Thymus (tissue), 11 donors: Measurements from ENCODE around the gene GTF3C5. TPM values are rescaled to one million over a fixed set of nuclear protein-coding genes. Genes with fewer than 3 reads are reported as not detected.
"Not testable (repeated sequence)": the region's sequence is repeated elsewhere in the genome, so short reads cannot be mapped to it uniquely, and the experiment has no call there.

Experiments used
- DNase-seq, 9 donors: peaks; one replicate each; pipeline ENCODE4 v3.0.0-alpha.2; 2013; ENCODE audit warnings: low spot score in 9 of 9, low read depth in 6 of 9, missing footprints in 1 of 9
- H3K27ac ChIP-seq, 2 donors: one replicate each; pipeline ENCODE4 v1.5.1; 2013; ENCODE audit warnings: control low read depth in 1 of 2, low read depth in 1 of 2, low read length in 1 of 2, mild to moderate bottlenecking in 1 of 2, moderate library complexity in 1 of 2
- H3K27me3 ChIP-seq, 2 donors: one replicate each; pipeline ENCODE4 v1.5.1; 2013; ENCODE audit warnings: low read length in 1 of 2; ENCODE audit not compliant: control insufficient read depth in 2 of 2, insufficient read depth in 1 of 2
- H3K36me3 ChIP-seq, 2 donors: one replicate each; pipeline ENCODE4 v1.5.1; 2013; ENCODE audit warnings: low read length in 1 of 2, mild to moderate bottlenecking in 1 of 2, moderate library complexity in 1 of 2; ENCODE audit not compliant: control insufficient read depth in 2 of 2, insufficient read depth in 2 of 2
- H3K4me1 ChIP-seq, 2 donors: one replicate each; pipeline ENCODE4 v1.5.1; 2013; ENCODE audit warnings: low read length in 2 of 2; ENCODE audit not compliant: control insufficient read depth in 2 of 2, insufficient read depth in 2 of 2
- H3K4me3 ChIP-seq, 2 donors: one replicate each; pipeline ENCODE4 v1.5.1; 2013; ENCODE audit warnings: low read length in 2 of 2, control low read depth in 1 of 2, mild to moderate bottlenecking in 1 of 2
- H3K9me3 ChIP-seq, 2 donors: one replicate each; pipeline ENCODE4 v1.5.1; 2013; ENCODE audit warnings: low read length in 1 of 2, mild to moderate bottlenecking in 1 of 2; ENCODE audit not compliant: control insufficient read depth in 2 of 2, insufficient read depth in 1 of 2
- WGBS: extraction: QIAGEN DNeasy Blood & Tissue Kit; methylation state at CpG from one replicate; pipeline ENCODE4 v1.1.7; 2013; 5-methylcytosine and 5-hydroxymethylcytosine counted together
- polyA plus RNA-seq: library from polyadenylated mRNA; stranded (reverse); fragments of 200-250 nt; gene quantifications from one replicate; pipeline ENCODE4 v1.2.3, GENCODE V29; 2013
- total RNA-seq: library from RNA; stranded (reverse); fragments of 120-200 nt; gene quantifications from one replicate; pipeline ENCODE4 v1.2.4, GENCODE V29; 2013
- donor health status: healthy.

GTF3C5 gene
- total and polyA plus RNA-seq, 2 donors, result 64.0 to 85.7 TPM

DNA sequence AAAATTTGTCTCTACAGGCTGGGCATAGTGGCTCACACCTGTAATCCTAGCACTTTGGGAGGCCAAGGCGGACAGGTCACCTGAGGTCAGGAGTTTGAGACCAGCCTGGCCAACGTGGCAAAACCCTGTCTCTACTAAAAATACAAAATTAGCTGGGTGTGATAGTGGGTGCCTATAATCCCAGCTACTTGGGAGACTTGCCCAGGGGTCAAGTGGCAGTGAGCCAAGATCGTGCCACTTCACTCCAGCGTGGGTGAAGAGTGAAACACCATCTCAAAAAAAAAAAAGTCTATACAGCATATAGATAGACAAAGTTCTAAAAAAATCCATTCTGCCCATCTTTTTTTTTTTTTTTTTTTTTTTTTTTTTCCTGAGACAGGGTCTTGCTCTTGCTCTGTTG is 63.6 kb downstream of the GTF3C5 start:
- H3K27ac ChIP-seq, H3K4me3 ChIP-seq, H3K27me3 ChIP-seq, DNase-seq, H3K4me1 ChIP-seq: not testable (repeated sequence)
- WGBS, result 97% methylated on average over 4 of the region's 4 CpGs
- Histone ChIP-seq H3K36me3 (peaks cover 13 to 18% of the 10 kb centered on the region in 2 donors), H3K9me3 (peaks cover 0 to 15% of the 10 kb centered on the region in 2 donors)

DNA sequence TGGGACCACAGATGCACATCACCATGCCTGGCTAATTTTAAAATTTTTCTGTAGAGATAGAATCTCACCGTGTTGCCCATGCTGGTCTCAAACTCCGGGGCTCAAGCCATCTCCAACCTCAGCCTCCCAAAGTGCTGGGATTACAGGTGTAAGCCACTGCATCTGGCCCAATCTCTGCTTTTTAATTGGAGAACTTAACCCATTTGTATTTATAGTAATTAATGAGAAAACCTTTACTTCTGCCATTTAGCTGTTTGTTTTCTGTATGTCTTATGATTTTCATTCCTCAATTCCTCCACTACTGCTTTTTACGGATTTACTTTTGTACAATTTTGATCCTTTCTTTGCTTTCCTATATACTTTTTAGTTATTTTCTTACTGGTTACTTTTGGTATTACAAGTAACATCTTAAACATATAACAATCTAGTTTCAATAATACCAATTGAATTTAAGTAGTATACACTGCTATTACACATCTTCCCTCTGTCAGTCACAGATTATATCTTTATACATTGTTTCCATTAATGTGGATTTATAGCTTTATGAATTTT is 64.1 kb downstream of the GTF3C5 start:
- peaks cover 17 to 22% of the 10 kb centered on the region in 2 donors for H3K36me3 ChIP-seq
- no peaks in the 10 kb centered on the region for H3K27me3 ChIP-seq
- WGBS, result 96% methylated on average over 3 of the region's 3 CpGs
- H3K9me3 ChIP-seq, result peaks cover 0 to 15% of the 10 kb centered on the region in 2 donors
- H3K27ac ChIP-seq, result no peak overlapping the region
- no peak for DNase-seq
- no peaks in the 10 kb centered on the region for H3K4me1 ChIP-seq
- H3K4me3 ChIP-seq, result no peak overlapping the region

DNA sequence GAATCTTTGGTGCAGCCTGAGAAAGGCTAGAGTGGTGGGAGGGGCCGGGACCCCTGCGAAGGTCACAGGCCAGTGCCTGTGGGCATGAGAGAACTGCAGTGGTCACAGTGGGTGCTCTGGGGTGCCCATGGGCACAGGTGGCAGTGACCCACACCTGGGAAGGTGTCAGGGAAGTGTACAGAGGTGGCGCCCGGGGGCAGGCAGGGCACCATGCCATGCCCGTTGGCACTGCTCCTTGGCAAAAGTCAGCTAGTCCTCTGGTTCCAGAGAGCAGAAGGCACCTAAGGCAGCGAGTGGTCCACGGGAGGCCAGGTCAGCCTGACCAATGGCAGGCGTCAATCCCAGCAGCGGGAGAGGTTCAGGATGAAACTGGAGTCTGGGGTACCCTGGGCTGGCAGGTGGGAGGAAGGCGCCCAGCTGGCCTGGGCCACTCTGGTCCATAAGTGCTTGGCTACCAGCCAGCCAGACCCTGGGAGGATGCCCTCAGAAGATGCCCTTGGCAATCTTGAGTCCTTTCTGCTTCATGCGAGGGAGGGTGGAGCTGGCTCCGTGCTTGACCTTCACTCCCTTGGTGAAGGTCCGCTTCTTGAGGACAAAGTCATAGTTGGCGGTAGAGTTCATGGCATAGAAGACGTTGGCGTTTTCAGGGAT is 67.4 kb downstream of the GTF3C5 start:
- H3K4me1 ChIP-seq, result no peaks in the 10 kb centered on the region
- H3K4me3 ChIP-seq, result no peak overlapping the region
- DNase-seq, result no peak
- peaks cover 44 to 54% of the 10 kb centered on the region in 2 donors for H3K36me3 ChIP-seq
- H3K27ac ChIP-seq, result no peak overlapping the region
- no peaks in the 10 kb centered on the region for H3K27me3 ChIP-seq
- 98% methylated on average over 16 of the region's 16 CpGs for WGBS
- peaks cover 0 to 15% of the 10 kb centered on the region in 2 donors for H3K9me3 ChIP-seq

DNA sequence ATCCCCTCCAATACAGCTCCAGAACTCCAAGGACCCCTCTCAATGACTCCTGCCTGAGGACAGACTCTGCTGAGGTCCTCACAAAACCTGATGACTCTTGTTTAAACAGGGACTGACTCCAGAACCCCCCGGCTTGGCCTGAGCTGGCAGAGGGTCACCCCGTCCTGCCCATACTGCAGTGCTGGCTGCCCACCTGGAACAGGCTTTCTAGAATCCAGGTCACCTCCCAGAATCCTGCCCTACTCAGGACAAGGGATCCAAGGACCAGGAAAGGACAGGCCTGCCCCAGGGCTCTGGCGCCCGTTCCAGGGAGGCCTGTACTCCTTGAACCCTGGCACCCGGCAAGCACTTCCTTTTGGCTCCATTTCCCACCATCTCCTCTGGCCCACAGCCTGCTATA is 68.1 kb downstream of the GTF3C5 start:
- no peak for DNase-seq
- Histone ChIP-seq H3K4me1 (no peaks in the 10 kb centered on the region), H3K27me3 (no peaks in the 10 kb centered on the region), H3K4me3 (no peak overlapping the region), H3K36me3 (peaks cover 48 to 60% of the 10 kb centered on the region in 2 donors), H3K27ac (no peak overlapping the region), H3K9me3 (peaks cover 0 to 15% of the 10 kb centered on the region in 2 donors)
- WGBS, result 98% methylated on average over 5 of the region's 5 CpGs

GRCh38 chr9:133099726-133100505 is 69.1 kb downstream of the GTF3C5 start:
- Histone ChIP-seq H3K4me1 (no peaks in the 10 kb centered on the region), H3K27ac (no peak overlapping the region), H3K27me3 (no peaks in the 10 kb centered on the region), H3K36me3 (peaks cover 54 to 62% of the 10 kb centered on the region in 2 donors), H3K4me3 (no peak overlapping the region), H3K9me3 (peaks cover 0 to 15% of the 10 kb centered on the region in 2 donors)
- DNase-seq, result no peak
- WGBS, result 98% methylated on average over 12 of the region's 12 CpGs

DNA sequence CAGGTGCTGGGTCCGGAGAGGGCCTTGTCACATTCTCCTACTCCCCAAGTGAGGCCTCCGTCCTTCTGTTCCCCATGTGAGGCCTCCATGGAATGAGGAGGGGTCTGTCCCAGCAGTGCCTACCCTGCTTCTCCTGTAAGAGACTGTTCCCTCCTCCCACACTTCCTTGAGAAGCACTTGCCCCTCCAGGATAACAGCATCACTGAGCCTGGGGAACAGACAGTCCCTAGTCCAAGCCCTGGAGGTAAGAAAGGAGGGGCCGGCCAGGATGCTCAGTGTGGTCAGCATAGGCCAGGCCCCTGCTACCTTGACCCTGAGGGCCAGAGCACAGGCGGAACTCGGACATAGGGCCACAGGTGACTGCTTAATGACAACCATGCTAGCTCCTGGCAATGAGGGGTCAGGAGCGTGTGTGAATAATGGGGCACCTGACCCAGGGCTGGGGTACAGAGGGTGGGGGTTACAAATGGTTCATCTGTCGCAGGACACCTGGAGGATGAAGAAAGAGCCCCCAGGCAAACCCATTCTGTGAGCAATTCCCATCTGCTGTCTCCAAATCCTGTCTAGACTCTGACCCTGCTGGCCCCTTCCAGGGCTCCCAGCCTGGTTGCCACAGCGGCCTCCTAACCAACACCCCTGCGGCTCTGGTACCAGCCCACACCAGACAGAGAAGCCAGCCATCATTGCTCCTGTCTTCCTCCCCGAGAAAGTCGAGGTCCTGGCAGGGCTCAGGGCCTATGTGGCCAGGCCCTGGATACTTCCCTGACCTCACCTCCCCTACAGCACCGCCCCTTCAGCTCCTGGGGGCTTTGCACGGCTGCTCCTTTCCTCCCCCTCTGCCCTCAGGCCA is 69.9 kb downstream of the GTF3C5 start:
- no peaks in the 10 kb centered on the region for H3K27me3 ChIP-seq
- WGBS, result 98% methylated on average over 13 of the region's 13 CpGs
- peaks cover 0 to 11% of the 10 kb centered on the region in 2 donors for H3K9me3 ChIP-seq
- H3K4me1 ChIP-seq, result no peaks in the 10 kb centered on the region
- H3K27ac ChIP-seq, result no peak overlapping the region
- no peak overlapping the region for H3K4me3 ChIP-seq
- DNase-seq, result no peak
- H3K36me3 ChIP-seq, result peaks cover 58 to 67% of the 10 kb centered on the region in 2 donors

DNA sequence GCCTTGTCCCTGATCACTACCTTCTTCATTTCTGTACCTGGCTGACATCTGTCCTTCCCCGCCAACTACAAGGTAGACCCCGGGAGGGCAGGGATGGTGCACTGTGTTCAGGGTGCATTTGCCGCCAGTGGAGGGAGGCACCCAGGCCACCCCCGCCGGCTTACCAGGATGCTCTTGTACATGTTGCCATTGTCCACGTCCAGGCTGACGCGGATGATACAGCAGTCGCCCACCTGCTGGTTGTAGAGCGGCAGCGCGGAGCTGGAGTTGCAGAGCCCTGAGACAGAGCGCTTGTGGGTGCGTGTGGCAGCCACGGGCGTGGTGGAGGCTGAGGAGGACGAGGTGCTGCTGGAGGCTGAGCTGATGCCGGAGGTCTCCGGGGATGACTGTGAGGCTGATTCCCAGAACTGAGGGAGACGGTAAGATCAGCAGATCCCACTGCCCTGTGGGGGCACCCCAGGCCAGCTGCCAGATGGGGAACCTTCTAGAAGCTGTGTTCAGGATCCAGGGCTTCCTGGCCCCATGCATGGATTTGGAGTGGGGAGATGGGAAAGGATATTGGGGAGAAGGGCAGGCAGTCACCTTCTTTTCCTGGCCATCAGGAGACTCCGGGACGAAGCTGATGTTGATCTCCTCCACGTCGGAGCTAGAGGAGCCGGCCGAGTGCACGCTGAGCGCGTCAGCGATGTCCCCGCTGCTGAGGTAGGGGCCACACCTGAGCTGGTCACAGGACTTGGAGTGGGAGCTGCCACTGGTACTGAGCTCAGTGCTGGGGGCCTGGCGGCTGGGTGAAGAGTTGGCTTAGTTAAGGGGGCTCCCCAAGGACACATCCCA is 70.8 kb downstream of the GTF3C5 start:
- no peak overlapping the region for H3K27ac ChIP-seq
- no peak overlapping the region for H3K4me3 ChIP-seq
- WGBS, result 99% methylated on average over 32 of the region's 32 CpGs
- no peaks in the 10 kb centered on the region for H3K27me3 ChIP-seq
- H3K9me3 ChIP-seq, result peaks cover 0 to 10% of the 10 kb centered on the region in 2 donors
- H3K4me1 ChIP-seq, result no peaks in the 10 kb centered on the region
- peaks cover 63 to 72% of the 10 kb centered on the region in 2 donors for H3K36me3 ChIP-seq
- DNase-seq, result no peak
